Measurements from ENCODE around the gene RPA3. TPM values are rescaled to one million over a fixed set of nuclear protein-coding genes. Genes with fewer than 3 reads are reported as not detected.

Gene RPA3
- total RNA-seq, 1 donor: 44.2 TPM

DNA sequence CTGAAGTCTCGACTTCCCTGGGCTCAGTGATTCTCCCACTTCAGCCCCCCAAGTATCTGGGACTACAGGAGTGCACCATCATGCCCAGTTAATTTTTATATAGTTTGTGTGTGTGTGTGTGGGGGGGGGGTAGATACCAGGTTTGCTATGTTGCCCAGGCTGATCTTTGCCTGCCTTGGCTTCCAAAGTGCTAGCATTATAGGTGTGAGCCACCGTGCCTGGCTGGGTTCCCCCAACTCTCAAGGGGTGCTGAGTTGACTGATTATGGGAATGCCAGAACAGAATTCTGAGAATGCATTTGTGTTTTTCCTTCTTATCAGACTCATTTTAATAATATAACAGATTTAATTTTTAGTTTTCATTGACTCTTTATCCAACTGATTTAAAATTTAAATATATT, 19.5 kb downstream of the RPA3 start:
- TF ChIP-seq CTCF (IDR thresholded peaks at IDR 0.05; ENCODE audit: insufficient read depth, low read length): no peak
- no peak overlapping the region for H3K4me3 ChIP-seq (ENCODE audit: low read depth, low read length)
- no peak for DNase-seq (ENCODE audit: low read depth)

- no peak overlapping the region for H3K4me3 ChIP-seq (ENCODE audit: low read depth, low read length)
- TF ChIP-seq CTCF (IDR thresholded peaks at IDR 0.05; ENCODE audit: insufficient read depth, low read length): no peak
- peak; percentile 40 for DNase-seq (ENCODE audit: low read depth)
Observed at GRCh38 chr7:7696458-7697119, 21.8 kb downstream of the RPA3 start.

DNA sequence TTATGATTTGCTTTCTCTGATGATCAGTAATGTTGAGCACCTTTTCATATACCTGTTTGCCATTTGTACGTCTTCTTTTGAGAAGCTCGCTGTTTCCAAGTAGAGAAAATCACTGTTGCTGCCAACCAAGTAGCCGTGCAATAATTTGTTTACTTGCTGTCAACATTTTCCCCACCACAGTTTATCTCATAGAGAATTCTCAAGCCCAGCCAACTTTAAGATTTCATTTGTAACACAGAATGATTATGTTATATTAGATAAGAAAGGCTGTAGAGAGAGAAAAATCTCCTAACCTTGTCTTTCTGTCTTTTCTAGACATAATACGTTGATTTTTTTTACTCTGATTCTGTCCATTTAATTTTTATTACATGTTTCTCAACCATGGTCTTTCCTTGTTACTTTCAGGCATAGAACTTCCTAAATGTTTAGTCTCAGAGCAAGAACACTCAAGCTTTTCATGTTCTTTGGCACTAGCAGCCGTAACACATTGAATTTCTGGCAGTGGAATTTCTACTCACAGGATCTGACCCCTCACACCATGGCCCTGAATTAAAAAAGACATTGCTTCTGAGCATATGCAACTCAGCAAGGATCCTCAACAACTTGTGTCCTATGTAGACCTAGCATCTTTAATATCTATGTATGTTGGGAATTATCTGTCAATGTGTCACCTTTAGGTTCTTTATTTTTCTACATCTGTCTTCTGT, 23.1 kb downstream of the RPA3 start:
- H3K4me3 ChIP-seq (ENCODE audit: low read depth, low read length): no peak overlapping the region
- DNase-seq (ENCODE audit: low read depth): no peak
- no peak for TF ChIP-seq CTCF (IDR thresholded peaks at IDR 0.05; ENCODE audit: insufficient read depth, low read length)

DNA sequence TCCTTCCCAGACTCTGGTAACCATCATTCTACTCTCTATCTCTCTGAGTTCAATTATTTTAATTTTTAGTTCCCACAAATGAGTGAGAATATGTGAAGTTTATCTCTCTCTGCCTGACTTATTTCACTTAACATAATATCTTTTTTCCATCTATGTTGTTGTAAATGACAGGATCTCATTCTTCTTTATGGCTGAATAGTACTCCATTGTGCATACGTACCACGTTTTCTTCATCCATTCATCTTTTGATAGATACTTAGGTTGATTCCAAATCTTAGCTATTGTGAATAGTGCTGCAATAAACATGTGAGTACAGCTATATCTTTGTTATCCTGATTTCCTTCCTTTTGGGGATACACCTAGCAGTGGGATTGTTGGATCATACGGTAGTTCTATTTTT, 23.9 kb downstream of the RPA3 start:
- no peak for TF ChIP-seq CTCF (IDR thresholded peaks at IDR 0.05; ENCODE audit: insufficient read depth, low read length)
- no peak overlapping the region for H3K4me3 ChIP-seq (ENCODE audit: low read depth, low read length)
- DNase-seq (ENCODE audit: low read depth): no peak

- H3K4me3 ChIP-seq (ENCODE audit: low read depth, low read length): no peak overlapping the region
- no peak for TF ChIP-seq CTCF (IDR thresholded peaks at IDR 0.05; ENCODE audit: insufficient read depth, low read length)
- peak; percentile 75 for DNase-seq (ENCODE audit: low read depth)
Observed at GRCh38 chr7:7693881-7694280, 24.5 kb downstream of the RPA3 start.

GRCh38 chr7:7688956-7689355, 29.5 kb downstream of the RPA3 start:
- TF ChIP-seq CTCF (IDR thresholded peaks at IDR 0.05; ENCODE audit: insufficient read depth, low read length): no peak
- H3K4me3 ChIP-seq (ENCODE audit: low read depth, low read length): no peak overlapping the region
- DNase-seq (ENCODE audit: low read depth): no peak

All from fibroblast of the aortic adventitia (primary cell).